Small intestine (tissue), 7 donors: ENCODE results near the gene JADE2. TPM values are rescaled to one million over a fixed set of nuclear protein-coding genes. Genes with fewer than 3 reads are reported as not detected.

Source experiments
- DNase-seq, 2 donors: peaks; one replicate each; pipeline versions ENCODE4 v3.0.0 to v3.0.0-alpha.2; 2013
- FAIRE-seq: peaks from 2 replicates; lab custom pipeline; 2012; peaks lifted over from hg19 to GRCh38; lab: Jason Lieb, UNC
- H3K27ac ChIP-seq, 3 donors: one replicate each; pipeline ENCODE4 v1.5.1; 2013; ENCODE audit warnings: low read length in 2 of 3, mild to moderate bottlenecking in 2 of 3, control low read depth in 1 of 3, inconsistent platforms in 1 of 3, low read depth in 1 of 3, moderate library complexity in 1 of 3
- H3K27me3 ChIP-seq, 3 donors: one replicate each; pipeline ENCODE4 v1.6.1; 2013; ENCODE audit warnings: low read length in 3 of 3, inconsistent platforms in 1 of 3; ENCODE audit not compliant: control insufficient read depth in 3 of 3, insufficient read depth in 3 of 3
- H3K36me3 ChIP-seq, 3 donors: one replicate each; pipeline ENCODE4 v1.6.1; 2013; ENCODE audit warnings: low read length in 3 of 3, inconsistent platforms in 1 of 3, low read depth in 1 of 3, mild to moderate bottlenecking in 1 of 3, moderate library complexity in 1 of 3; ENCODE audit not compliant: control insufficient read depth in 3 of 3, insufficient read depth in 2 of 3
- H3K4me1 ChIP-seq, 3 donors: one replicate each; pipeline ENCODE4 v1.6.1; 2013; ENCODE audit warnings: low read length in 2 of 3, inconsistent platforms in 1 of 3, low read depth in 1 of 3, mild to moderate bottlenecking in 1 of 3, moderate library complexity in 1 of 3; ENCODE audit not compliant: control insufficient read depth in 3 of 3, insufficient read depth in 2 of 3
- H3K4me3 ChIP-seq, 3 donors: one replicate each; pipeline ENCODE4 v1.5.1; 2013; ENCODE audit warnings: low read length in 3 of 3, control low read depth in 1 of 3, inconsistent platforms in 1 of 3, low read depth in 1 of 3, mild to moderate bottlenecking in 1 of 3, moderate library complexity in 1 of 3
- H3K9me3 ChIP-seq, 2 donors: one replicate each; pipeline ENCODE4 v1.6.1; 2013; ENCODE audit warnings: low read depth in 1 of 2, low read length in 1 of 2; ENCODE audit not compliant: control insufficient read depth in 2 of 2, insufficient read depth in 1 of 2
- WGBS, 3 donors: extraction: QIAGEN DNeasy Blood & Tissue Kit; methylation state at CpG; one replicate each; pipeline ENCODE4 v1.1.7; 2013; 5-methylcytosine and 5-hydroxymethylcytosine counted together
- polyA plus RNA-seq, 4 donors: library from polyadenylated mRNA; stranded (reverse) in 3 of 4; unstranded in 1 of 4; fragments of 200-250 nt in 3 of 4; fragments of 120-200 nt in 1 of 4; gene quantifications; one replicate each; pipeline versions ENCODE4 v1.2.1 to v1.2.3, GENCODE V29; 2013
- donor health status: healthy with polysubstance abuse.
- donor health status: control.
- donor health status: control.
- donor health status: Bipolar disorder and iron deficiency.
- donor health status: healthy.

Gene JADE2
- polyA plus RNA-seq, 4 donors: 8.1 to 37.4 (median 16.3) TPM

GRCh38 chr5:134524272-134524825 is 1.1 kb upstream of the JADE2 start:
- FAIRE-seq: no peak
- 0% methylated on average over 30 to 40 of the region's 40 CpGs for WGBS, 3 donors
- Histone ChIP-seq H3K27me3 (no peaks in the 10 kb centered on the region), H3K36me3 (peaks cover 0 to 4% (median 0%) of the 10 kb centered on the region in 3 donors), H3K27ac (peak overlapping the region; percentile 94 to 98 (median 96)), H3K4me1 (peaks cover 2 to 35% (median 16%) of the 10 kb centered on the region in 3 donors), H3K4me3 (peak overlapping the region; percentile 88 to 96 (median 89)), H3K9me3 (no peaks in the 10 kb centered on the region)
- DNase-seq: peak; percentile 81 to 89

DNA sequence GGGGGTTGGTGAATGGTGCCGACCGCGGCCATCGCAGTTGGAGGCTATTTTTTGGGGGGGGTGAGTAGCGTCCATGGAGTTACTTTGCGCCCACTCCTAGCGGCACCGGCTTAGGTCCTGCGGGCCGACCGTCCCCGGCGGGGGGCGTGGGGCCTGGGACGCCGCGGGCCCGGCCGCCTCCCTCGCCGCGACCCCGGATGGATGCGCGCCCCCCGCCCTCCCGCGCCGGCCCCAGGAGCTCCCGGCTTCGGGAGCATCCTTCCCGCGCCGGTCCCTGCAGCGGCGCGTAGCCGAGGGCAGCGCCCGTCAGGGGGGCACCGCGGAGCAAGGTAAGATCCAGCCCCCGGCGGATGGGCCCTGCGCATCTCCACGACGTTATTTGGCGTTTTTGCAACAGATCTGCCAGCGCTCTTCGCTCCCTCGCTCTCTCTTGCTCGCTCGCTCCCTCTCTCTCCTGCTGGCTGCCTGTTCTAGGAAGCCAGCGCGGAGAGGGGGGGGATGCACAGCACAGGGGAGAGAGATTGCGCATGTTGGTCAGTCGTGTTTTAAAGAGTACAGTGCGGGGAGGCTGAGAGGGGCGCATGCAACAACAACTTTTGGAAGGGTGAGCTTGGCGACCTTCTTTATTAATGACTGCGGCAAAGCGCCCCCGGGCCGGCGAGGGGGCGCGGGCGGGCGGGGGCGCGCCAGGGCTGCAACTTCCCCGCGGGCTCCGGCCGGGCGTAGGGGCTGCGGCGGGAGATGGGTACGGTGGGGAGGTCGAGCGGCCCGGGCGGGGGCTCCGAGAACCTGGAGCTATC is 413 bp downstream of the JADE2 start:
- Histone ChIP-seq H3K4me1 (peaks cover 6 to 51% (median 27%) of the 10 kb centered on the region in 3 donors), H3K4me3 (peak overlapping the region; percentile 88 to 96 (median 89))
- DNase-seq: peak; percentile 61 to 87

GRCh38 chr5:134526483-134527155 is 1.1 kb downstream of the JADE2 start:
- WGBS, 3 donors: 0% methylated on average over 46 to 60 of the region's 61 CpGs
- peak; percentile 68 to 89 for DNase-seq
- FAIRE-seq: no peak
- Histone ChIP-seq H3K4me3 (peak overlapping the region; percentile 88 to 96 (median 89)), H3K27ac (peak overlapping the region; percentile 93 to 96 (median 95)), H3K27me3 (no peaks in the 10 kb centered on the region), H3K9me3 (no peaks in the 10 kb centered on the region), H3K36me3 (peaks cover 0 to 13% (median 0%) of the 10 kb centered on the region in 3 donors), H3K4me1 (peaks cover 6 to 49% (median 30%) of the 10 kb centered on the region in 3 donors)

More for the DNA sequence above, 413 bp downstream of the JADE2 start:
- Histone ChIP-seq H3K27me3 (no peaks in the 10 kb centered on the region), H3K36me3 (peaks cover 0 to 9% (median 0%) of the 10 kb centered on the region in 3 donors), H3K9me3 (no peaks in the 10 kb centered on the region), H3K27ac (peak overlapping the region; percentile 93 to 96 (median 95))
- 0 to 1% (median 0%) methylated on average over 59 to 84 of the region's 84 CpGs for WGBS, 3 donors
- no peak for FAIRE-seq

DNA sequence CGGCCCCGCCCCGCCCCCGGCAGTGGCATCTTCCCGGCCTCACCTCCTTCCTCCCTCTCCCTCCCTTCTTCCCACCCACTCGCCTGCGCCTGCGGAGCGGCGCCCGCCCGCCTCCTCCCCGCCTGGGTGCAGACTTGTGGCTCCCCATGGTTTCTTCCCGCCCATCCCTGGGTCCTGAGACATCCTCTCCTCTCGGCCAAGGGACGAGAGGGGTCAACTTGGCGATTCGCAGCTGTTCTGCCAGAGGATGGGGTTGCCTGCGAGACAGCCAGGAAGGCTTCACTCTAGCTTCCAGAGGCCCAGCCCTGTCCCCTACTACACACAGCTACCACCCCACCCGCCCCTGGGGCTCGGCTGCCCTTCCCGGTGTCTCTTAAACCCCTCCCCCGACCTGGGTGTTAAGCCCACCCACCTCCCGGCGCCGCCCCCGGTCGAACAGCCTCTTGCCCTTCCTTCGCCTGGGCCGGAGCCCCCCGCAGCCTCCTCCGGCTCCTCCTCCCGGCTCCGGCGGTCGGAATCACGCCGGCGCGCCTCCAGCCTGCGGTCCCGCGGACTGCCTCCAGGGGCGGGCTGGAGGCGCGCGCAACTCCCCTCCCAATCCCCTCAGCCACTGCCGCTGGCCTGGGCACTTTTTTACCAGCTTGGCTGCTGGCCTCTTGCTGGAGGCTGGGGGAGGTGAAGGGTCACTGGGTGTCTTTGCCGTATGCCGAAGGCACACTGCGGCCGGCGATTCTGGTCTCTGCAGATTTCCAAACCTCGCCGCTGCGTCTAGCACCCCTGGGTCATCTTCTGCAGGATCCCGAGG is 1.9 kb downstream of the JADE2 start:
- FAIRE-seq (no peak), DNase-seq (peak; percentile 73 to 93)
- Histone ChIP-seq H3K9me3 (no peaks in the 10 kb centered on the region), H3K27ac (peak overlapping the region; percentile 93 to 96 (median 95)), H3K36me3 (peaks cover 0 to 18% (median 0%) of the 10 kb centered on the region in 3 donors), H3K27me3 (no peaks in the 10 kb centered on the region), H3K4me3 (peak overlapping the region; percentile 50 to 96 (median 89)), H3K4me1 (peaks cover 6 to 46% (median 30%) of the 10 kb centered on the region in 3 donors)
- WGBS, 3 donors: 1 to 3% (median 2%) methylated on average over 49 to 57 of the region's 57 CpGs

DNA sequence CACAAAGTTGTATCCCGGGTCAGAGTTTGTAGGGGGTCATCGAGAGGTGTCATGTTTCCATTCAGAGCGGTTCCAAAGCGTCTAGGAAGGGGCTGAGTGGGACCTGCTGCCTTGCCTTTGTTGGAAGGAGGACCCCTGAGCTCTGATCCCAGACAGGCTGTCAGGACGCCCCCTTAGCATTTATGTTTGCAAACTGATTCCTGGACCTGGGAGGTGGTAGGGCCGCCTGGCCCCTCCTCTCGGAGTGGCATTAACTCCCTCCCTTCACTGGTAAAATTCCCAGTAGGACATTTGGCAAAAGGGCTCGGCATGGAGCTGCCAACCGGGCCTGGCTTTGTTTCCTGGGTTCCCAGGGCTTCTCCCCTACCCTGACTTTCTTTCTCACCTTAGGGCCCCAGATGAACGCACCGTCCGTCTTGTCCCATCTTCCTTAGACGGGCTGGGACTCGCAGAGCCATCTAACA is 2.5 kb downstream of the JADE2 start:
- Histone ChIP-seq H3K4me3 (peak overlapping the region; percentile 50 to 96 (median 89)), H3K27me3 (no peaks in the 10 kb centered on the region), H3K27ac (peak overlapping the region; percentile 34 to 96 (median 95)), H3K36me3 (peaks cover 0 to 23% (median 0%) of the 10 kb centered on the region in 3 donors), H3K9me3 (no peaks in the 10 kb centered on the region), H3K4me1 (peaks cover 6 to 41% (median 29%) of the 10 kb centered on the region in 3 donors)
- FAIRE-seq (no peak), DNase-seq (no peak)
- 14 to 36% (median 23%) methylated on average over 14 of the region's 14 CpGs for WGBS, 3 donors

DNA sequence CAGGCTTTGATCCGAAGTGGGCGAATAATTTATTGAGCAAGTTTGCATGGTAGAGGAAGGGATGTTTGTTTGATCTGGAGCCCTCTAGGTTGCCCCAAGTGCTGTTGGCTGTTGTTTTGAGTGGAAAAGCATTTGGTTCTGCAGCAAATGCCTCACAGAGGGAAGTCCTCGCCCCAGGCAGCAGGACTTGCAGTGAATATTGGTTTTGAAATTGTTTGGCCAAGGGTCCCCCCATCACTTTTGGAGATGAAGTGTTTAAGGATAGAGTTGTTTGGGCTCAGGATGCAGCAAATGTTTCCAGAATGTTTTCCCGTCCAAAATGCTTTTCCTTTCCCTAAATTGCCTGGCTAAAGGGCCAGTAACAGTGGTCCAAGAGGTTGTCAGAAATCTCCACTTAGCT is 3.1 kb downstream of the JADE2 start:
- FAIRE-seq (no peak), DNase-seq (no peak)
- Histone ChIP-seq H3K4me3 (no peak overlapping the region), H3K27ac (peak overlapping the region in 1 of 3 donors; percentile 12), H3K4me1 (peaks cover 6 to 36% (median 30%) of the 10 kb centered on the region in 3 donors), H3K36me3 (peaks cover 0 to 26% (median 0%) of the 10 kb centered on the region in 3 donors), H3K27me3 (no peaks in the 10 kb centered on the region), H3K9me3 (no peaks in the 10 kb centered on the region)
- WGBS, 3 donors: 62 to 66% (median 66%) methylated on average over 4 of the region's 4 CpGs

DNA sequence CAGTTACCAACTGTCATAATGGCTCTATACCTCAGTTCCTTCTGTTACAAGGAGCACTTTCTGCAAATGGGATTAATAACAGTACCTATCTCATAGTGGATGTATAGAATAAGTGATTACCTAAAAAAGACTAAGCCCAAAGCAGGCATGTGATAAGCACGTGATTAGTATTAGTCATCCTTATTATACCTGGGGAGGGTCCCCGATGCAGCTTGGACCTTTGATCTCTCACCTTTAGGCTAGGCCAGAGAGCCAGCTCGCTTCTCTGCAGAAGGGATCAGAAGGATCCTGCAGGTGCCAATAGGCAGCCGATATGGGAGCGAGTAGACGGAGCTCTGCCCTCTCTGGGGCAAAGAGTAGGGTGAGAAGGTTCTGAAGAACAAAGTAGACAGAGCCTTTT is 4.0 kb downstream of the JADE2 start:
- Histone ChIP-seq H3K9me3 (no peaks in the 10 kb centered on the region), H3K4me1 (peaks cover 6 to 36% (median 30%) of the 10 kb centered on the region in 3 donors), H3K27me3 (no peaks in the 10 kb centered on the region), H3K4me3 (no peak overlapping the region), H3K36me3 (peaks cover 0 to 35% (median 0%) of the 10 kb centered on the region in 3 donors), H3K27ac (peak overlapping the region; percentile 1 to 56 (median 32))
- FAIRE-seq (no peak), DNase-seq (peak; percentile 33 to 81)
- 24 to 69% (median 49%) methylated on average over 6 of the region's 6 CpGs for WGBS, 3 donors
